Activated B cell treated with CpG ODN at 0.5 μM for 24 hours (primary cell): ENCODE data around the gene SLC35A1. TPM values are rescaled to one million over a fixed set of nuclear protein-coding genes. Genes with fewer than 3 reads are reported as not detected.
A peak's percentile ranks its signal among the peaks of the same experiment; 100 is the strongest.

Source experiments
- ATAC-seq: fragments of 200-7000 bp; cut with Tn5 transposase; one replicate; pipeline ENCODE4 v1.10.0; 2021; ENCODE audit warnings: low read depth, mild to moderate bottlenecking, moderate library complexity
- CTCF ChIA-PET: fragments of 350-600 bp; sonication (Branson Sonifier 250); formaldehyde crosslinking; loops from one replicate; lab custom pipeline; 2021; ENCODE audit warnings: antibody characterized with exemption; lab: Charles Lee
- POLR2A ChIA-PET: fragments of 350-600 bp; sonication (Branson Sonifier 250); formaldehyde crosslinking; loops from one replicate; lab custom pipeline; 2021; ENCODE audit warnings: antibody characterized with exemption; lab: Charles Lee
- DNase-seq: peaks from one replicate; pipeline ENCODE4 v3.0.0; 2022
- H3K27ac Mint-ChIP-seq: one replicate; pipeline ENCODE4 v1.8.0; 2020; ENCODE audit warnings: mixed read lengths
- H3K27me3 Mint-ChIP-seq: one replicate; pipeline ENCODE4 v1.8.0; 2021; ENCODE audit warnings: mixed read lengths
- H3K36me3 Mint-ChIP-seq: one replicate; pipeline ENCODE4 v1.8.0; 2021; ENCODE audit warnings: low read depth, mixed read lengths
- H3K4me1 Mint-ChIP-seq: one replicate; pipeline ENCODE4 v1.8.0; 2021; ENCODE audit warnings: mixed read lengths
- H3K4me3 Mint-ChIP-seq: one replicate; pipeline ENCODE4 v1.8.0; 2020; ENCODE audit warnings: mild to moderate bottlenecking, mixed read lengths
- H3K9me3 Mint-ChIP-seq: one replicate; pipeline ENCODE4 v1.8.0; 2020; ENCODE audit warnings: mixed read lengths
- CTCF ChIP-seq: fragments of 200-600 bp; IDR thresholded peaks from one replicate; pipeline ENCODE4 v1.8.0; 2022; ENCODE audit warnings: antibody characterized with exemption, mild to moderate bottlenecking
- intact Hi-C: fragments of 100-400 bp; cut with micrococcal nuclease; formaldehyde crosslinking; loops from one replicate; pipeline ENCODE4 v1.15.1; 2024
- total RNA-seq: library from RNA; stranded (reverse); gene quantifications from 2 replicates; pipeline ENCODE4 v1.2.3, GENCODE V29; 2022

The SLC35A1 gene
- total RNA-seq, 1 donor from 2014 or later: 8.7 TPM

- ATAC-seq: no peak
- H3K36me3 Mint-ChIP-seq: no peaks in the 10 kb centered on the region
- H3K9me3 Mint-ChIP-seq: peaks cover 3% of the 10 kb centered on the region
- H3K27ac Mint-ChIP-seq: no peak overlapping the region
- H3K27me3 Mint-ChIP-seq: peaks cover 2% of the 10 kb centered on the region
- CTCF ChIA-PET: no interaction called here
- no peak overlapping the region for H3K4me3 Mint-ChIP-seq
- intact Hi-C loops: no loop called here
- no peaks in the 10 kb centered on the region for H3K4me1 Mint-ChIP-seq
- DNase-seq: no peak
- TF ChIP-seq CTCF: no peak
- POLR2A ChIA-PET: no interaction called here
Measured at GRCh38 chr6:87441711-87442110, 31.1 kb upstream of the SLC35A1 start.

- intact Hi-C loops: no loop called here
- Mint-ChIP-seq H3K4me3 (no peak overlapping the region), H3K36me3 (no peaks in the 10 kb centered on the region), H3K9me3 (peaks cover 3% of the 10 kb centered on the region), H3K4me1 (no peaks in the 10 kb centered on the region), H3K27ac (no peak overlapping the region), H3K27me3 (peaks cover 9% of the 10 kb centered on the region)
- DNase-seq (no peak), ATAC-seq (no peak)
- ChIA-PET CTCF (no interaction called here), POLR2A (no interaction called here)
- no peak for TF ChIP-seq CTCF
Measured at GRCh38 chr6:87444362-87444761, 28.4 kb upstream of the SLC35A1 start.

GRCh38 chr6:87465051-87465450 is 7.7 kb upstream of the SLC35A1 start:
- ATAC-seq: no peak

GRCh38 chr6:87473419-87473903 is 687 bp downstream of the SLC35A1 start:
- Mint-ChIP-seq H3K36me3 (peaks cover 11% of the 10 kb centered on the region), H3K27me3 (peaks cover under 1% of the 10 kb centered on the region), H3K4me1 (peaks cover 12% of the 10 kb centered on the region), H3K9me3 (no peaks in the 10 kb centered on the region), H3K27ac (peak overlapping the region; percentile 98), H3K4me3 (peak overlapping the region; percentile 97)
- no peak for DNase-seq
- ChIA-PET CTCF (no interaction called here), POLR2A (interaction anchor here (0.9 kb wide), 1 partner anchor 80 kb away, joined by 3 read pairs; no protein-coding TSS in a partner anchor)
- intact Hi-C loops: loop anchor here (1.0 to 10.0 kb wide), 6 partner anchors 21 to 1609 kb away; partner anchors contain the start of genes AKIRIN2, CNR1 and PNRC1
- peak; percentile 59 for ATAC-seq
- no peak for TF ChIP-seq CTCF

More at GRCh38 chr6:87465051-87465450, 7.7 kb upstream of the SLC35A1 start:
- H3K27ac Mint-ChIP-seq: no peak overlapping the region
- ChIA-PET CTCF (interaction anchor here (0.7 kb wide), 1 partner anchor 46 kb away, joined by 3 read pairs; no protein-coding TSS in a partner anchor), POLR2A (no interaction called here)
- H3K9me3 Mint-ChIP-seq: peaks cover 3% of the 10 kb centered on the region
- intact Hi-C loops: no loop called here
- no peaks in the 10 kb centered on the region for H3K4me1 Mint-ChIP-seq
- no peak for DNase-seq
- no peaks in the 10 kb centered on the region for H3K36me3 Mint-ChIP-seq
- H3K4me3 Mint-ChIP-seq: no peak overlapping the region
- H3K27me3 Mint-ChIP-seq: peaks cover 28% of the 10 kb centered on the region
- no peak for TF ChIP-seq CTCF

- H3K4me3 Mint-ChIP-seq: no peak overlapping the region
Measured at GRCh38 chr6:87481931-87482330, 9.2 kb downstream of the SLC35A1 start.

More at GRCh38 chr6:87481931-87482330, 9.2 kb downstream of the SLC35A1 start:
- no peak for ATAC-seq
- H3K4me1 Mint-ChIP-seq: no peaks in the 10 kb centered on the region
- H3K36me3 Mint-ChIP-seq: peaks cover 41% of the 10 kb centered on the region
- ChIA-PET POLR2A (interaction anchor here (0.7 kb wide), 1 partner anchor 270 kb away, joined by 4 read pairs; no protein-coding TSS in a partner anchor), CTCF (no interaction called here)
- H3K27me3 Mint-ChIP-seq: no peaks in the 10 kb centered on the region
- H3K9me3 Mint-ChIP-seq: no peaks in the 10 kb centered on the region
- TF ChIP-seq CTCF: no peak
- no peak for DNase-seq
- H3K27ac Mint-ChIP-seq: no peak overlapping the region
- intact Hi-C loops: no loop called here
